Upper lobe of left lung (tissue), 4 donors: ENCODE measurements around the gene RSPO1.

Experiments used
- CTCF ChIP-seq, 6 experiments: fragments of 450-650 bp in 4 of 6; fragments of 200-600 bp in 2 of 6; sonication (generic) in 2 of 6; IDR thresholded peaks; one replicate each; pipeline ENCODE4 v1.5.1; 2016 to 2019; ENCODE audit warnings: antibody characterized with exemption in 6 of 6
- POLR2A ChIP-seq, 4 donors: fragments of 450-650 bp; IDR thresholded peaks; one replicate each; pipeline ENCODE4 v1.5.1; 2016 to 2017; ENCODE audit warnings: antibody characterized with exemption in 4 of 4, mild to moderate bottlenecking in 2 of 4
- POLR2AphosphoS5 ChIP-seq, 2 donors: sonication (generic); formaldehyde crosslinking; IDR thresholded peaks; one replicate each; pipeline ENCODE4 v1.5.1; 2017; ENCODE audit warnings: antibody characterized with exemption in 2 of 2

- TF ChIP-seq CTCF (IDR thresholded peaks at IDR 0.05): peak; percentile 60 to 82 (median 78)
- no peak for TF ChIP-seq POLR2A (IDR thresholded peaks at IDR 0.05)
- no peak for TF ChIP-seq POLR2AphosphoS5 (IDR thresholded peaks at IDR 0.05)
These were observed 47.8 kb upstream of the RSPO1 start for GRCh38 chr1:37682334-37682987.
